Naive thymus-derived CD4-positive, alpha-beta T cell (primary cell): ENCODE data around the gene CAP1. TPM values are rescaled to one million over a fixed set of nuclear protein-coding genes. Genes with fewer than 3 reads are reported as not detected.

ENCODE experiments used
- ATAC-seq: fragments of 150-1000 bp; cut with Tn5 transposase; 2 replicates; pipeline ENCODE4 v1.10.0; 2021; ENCODE audit warnings: mild to moderate bottlenecking, moderate library complexity
- CTCF ChIA-PET: fragments of 350-600 bp; sonication (Branson Sonifier 250); formaldehyde crosslinking; loops from one replicate; lab custom pipeline; 2021; ENCODE audit warnings: antibody characterized with exemption; lab: Charles Lee
- POLR2A ChIA-PET: fragments of 350-600 bp; sonication (Branson Sonifier 250); formaldehyde crosslinking; loops from one replicate; lab custom pipeline; 2021; ENCODE audit warnings: antibody characterized with exemption, inconsistent platforms; lab: Charles Lee
- DNase-seq, 9 donors: peaks; one replicate each; pipeline versions ENCODE4 v3.0.0 to v3.0.0-alpha.2; 2020 to 2022; ENCODE audit warnings: mixed read lengths in 1 of 9
- H3K27ac ChIP-seq: one replicate; pipeline ENCODE4 v1.7.0; 2013; ENCODE audit warnings: mild to moderate bottlenecking, low read depth, low read length, moderate library complexity
- H3K27me3 ChIP-seq, 2 donors: one replicate each; pipeline ENCODE4 v1.7.0; 2013; ENCODE audit warnings: low read length in 2 of 2, mild to moderate bottlenecking in 2 of 2, moderate library complexity in 2 of 2; ENCODE audit not compliant: control insufficient read depth in 2 of 2, insufficient read depth in 2 of 2
- H3K36me3 ChIP-seq, 3 experiments: 1 replicate in 2 of 3; 2 replicates in 1 of 3; pipeline ENCODE4 v1.7.0; 2013; ENCODE audit warnings: low read length in 3 of 3, mild to moderate bottlenecking in 3 of 3, moderate library complexity in 1 of 3; ENCODE audit not compliant: insufficient read depth in 3 of 3, control insufficient read depth in 2 of 3
- H3K4me1 ChIP-seq, 2 donors: one replicate each; pipeline ENCODE4 v1.7.0; 2013; ENCODE audit warnings: low read length in 2 of 2, mild to moderate bottlenecking in 2 of 2, moderate library complexity in 1 of 2; ENCODE audit not compliant: control insufficient read depth in 2 of 2, insufficient read depth in 2 of 2
- H3K4me3 ChIP-seq: 2 replicates; pipeline ENCODE4 v1.7.0; 2013; ENCODE audit warnings: mild to moderate bottlenecking, low read length
- H3K9me3 ChIP-seq, 3 experiments: 1 replicate in 2 of 3; 2 replicates in 1 of 3; pipeline ENCODE4 v1.7.0; 2013; ENCODE audit warnings: low read length in 3 of 3; ENCODE audit not compliant: control insufficient read depth in 2 of 3
- H3K27ac Mint-ChIP-seq, 9 donors: one replicate each; pipeline ENCODE4 v1.8.0; 2020 to 2022; ENCODE audit warnings: mixed read lengths in 9 of 9, mild to moderate bottlenecking in 8 of 9, moderate library complexity in 5 of 9, inconsistent platforms in 2 of 9
- H3K27me3 Mint-ChIP-seq, 5 donors: one replicate each; pipeline ENCODE4 v1.8.0; 2021 to 2022; ENCODE audit warnings: mixed read lengths in 5 of 5, mild to moderate bottlenecking in 1 of 5
- H3K36me3 Mint-ChIP-seq, 5 donors: one replicate each; pipeline ENCODE4 v1.8.0; 2020 to 2022; ENCODE audit warnings: mixed read lengths in 5 of 5, mild to moderate bottlenecking in 3 of 5, inconsistent platforms in 1 of 5
- H3K4me1 Mint-ChIP-seq, 7 donors: one replicate each; pipeline ENCODE4 v1.8.0; 2020 to 2022; ENCODE audit warnings: mixed read lengths in 7 of 7, mild to moderate bottlenecking in 3 of 7, inconsistent platforms in 1 of 7
- H3K4me3 Mint-ChIP-seq, 10 donors: one replicate each; pipeline ENCODE4 v1.8.0; 2020 to 2022; ENCODE audit warnings: mild to moderate bottlenecking in 10 of 10, mixed read lengths in 10 of 10, moderate library complexity in 6 of 10, inconsistent platforms in 2 of 10
- H3K9me3 Mint-ChIP-seq, 11 donors: one replicate each; pipeline ENCODE4 v1.8.0; 2020 to 2022; ENCODE audit warnings: mixed read lengths in 11 of 11, mild to moderate bottlenecking in 4 of 11, inconsistent platforms in 1 of 11, moderate library complexity in 1 of 11
- intact Hi-C, 2 donors: fragments of 100-400 bp; cut with micrococcal nuclease; formaldehyde crosslinking; loops; one replicate each; pipeline ENCODE4 v1.15.1; 2023
- polyA plus RNA-seq, 2 donors: library from polyadenylated mRNA; unstranded; fragments of 300-500 nt; fragmentation: Illumina TruSeq; gene quantifications; one replicate each; pipeline ENCODE4 v1.2.3, GENCODE V29; 2021
- total RNA-seq, 6 experiments: library from RNA in 5 of 6; stranded (reverse) in 5 of 6; gene quantifications; 1 replicate in 5 of 6; 2 replicates in 1 of 6; pipeline ENCODE4 v1.2.3 and lab custom pipeline; 2021 to 2026

CAP1 gene
- total and polyA plus RNA-seq, 7 experiments from 2014 or later: 176 to 683 (median 378) TPM

DNA sequence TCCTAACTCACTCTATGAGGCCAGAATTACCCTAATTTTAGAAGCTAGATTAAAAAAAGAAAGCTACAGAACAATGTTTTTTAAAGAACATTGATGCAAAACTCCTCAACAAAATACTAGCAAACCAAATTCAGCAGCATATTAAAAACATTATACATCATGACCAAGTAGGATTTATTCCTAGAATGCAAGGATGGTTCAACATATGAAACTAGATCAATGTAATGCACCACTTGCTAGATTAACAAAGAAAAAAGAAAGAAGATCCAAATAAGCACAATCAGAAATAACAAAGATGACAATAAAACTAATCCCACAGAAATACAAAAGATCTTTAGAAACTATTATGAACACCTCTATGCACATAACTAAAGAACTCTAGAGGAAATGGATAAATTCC, 69.9 kb downstream of the CAP1 start:
- no peaks in the 10 kb centered on the region for H3K4me1 ChIP-seq
- Mint-ChIP-seq H3K27me3 (peaks cover 16 to 47% (median 28%) of the 10 kb centered on the region in 5 donors), H3K4me3 (no peak overlapping the region), H3K27ac (no peak overlapping the region), H3K4me1 (no peaks in the 10 kb centered on the region), H3K36me3 (peaks cover 5 to 28% (median 13%) of the 10 kb centered on the region in 5 donors), H3K9me3 (peaks cover 8 to 50% (median 25%) of the 10 kb centered on the region in 11 donors)
- intact Hi-C loops: no loop called here
- no peaks in the 10 kb centered on the region for H3K27me3 ChIP-seq
- H3K9me3 ChIP-seq: peaks cover 0 to 7% (median 0%) of the 10 kb centered on the region in 3 experiments
- ATAC-seq (no peak), DNase-seq (no peak)
- H3K27ac ChIP-seq: no peak overlapping the region
- H3K4me3 ChIP-seq: no peak overlapping the region
- H3K36me3 ChIP-seq: no peaks in the 10 kb centered on the region
- ChIA-PET CTCF (no interaction called here), POLR2A (no interaction called here)

- DNase-seq (no peak), ATAC-seq (no peak)
- POLR2A ChIA-PET: no interaction called here
- no peak overlapping the region for H3K27ac Mint-ChIP-seq
- intact Hi-C loops: no loop called here
- peaks cover 5 to 18% (median 11%) of the 10 kb centered on the region in 5 donors for H3K36me3 Mint-ChIP-seq
- peaks cover 0 to 2% of the 10 kb centered on the region in 2 donors for H3K27me3 ChIP-seq
- no peak overlapping the region for H3K27ac ChIP-seq
- peaks cover 13 to 50% (median 28%) of the 10 kb centered on the region in 5 donors for H3K27me3 Mint-ChIP-seq
- H3K4me3 Mint-ChIP-seq: no peak overlapping the region
- H3K4me3 ChIP-seq: no peak overlapping the region
- CTCF ChIA-PET: no interaction called here
- H3K36me3 ChIP-seq: no peaks in the 10 kb centered on the region
- peaks cover 5 to 39% (median 22%) of the 10 kb centered on the region in 11 donors for H3K9me3 Mint-ChIP-seq
- H3K4me1 ChIP-seq: no peaks in the 10 kb centered on the region
- H3K9me3 ChIP-seq: peaks cover 0 to 7% (median 0%) of the 10 kb centered on the region in 3 experiments
- H3K4me1 Mint-ChIP-seq: no peaks in the 10 kb centered on the region
Observed at GRCh38 chr1:40114400-40114799, 73.9 kb downstream of the CAP1 start.

DNA sequence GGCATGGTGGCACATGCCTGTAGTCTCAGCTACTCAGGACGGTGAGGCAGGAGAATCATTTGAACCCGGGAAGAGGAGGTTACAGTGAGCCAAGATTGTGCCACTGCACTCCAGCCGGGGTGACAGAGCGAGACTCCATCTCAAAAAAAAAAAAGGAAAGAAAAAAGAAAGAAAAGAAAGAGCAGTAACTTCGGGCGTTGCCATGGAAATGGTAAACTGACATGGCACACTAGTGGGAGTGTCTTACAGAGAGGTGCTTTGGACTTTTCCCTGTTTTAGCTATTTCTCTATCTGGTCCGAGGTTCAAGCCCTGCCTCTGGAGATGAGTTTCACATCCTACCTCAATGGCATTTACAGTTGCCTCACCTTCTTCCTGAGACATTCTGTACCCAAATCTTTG, 79.6 kb downstream of the CAP1 start:
- ATAC-seq (no peak), DNase-seq (no peak)
- peaks cover 0 to 1% (median 0%) of the 10 kb centered on the region in 11 donors for H3K9me3 Mint-ChIP-seq
- no peak overlapping the region for H3K27ac Mint-ChIP-seq
- no peak overlapping the region for H3K4me3 Mint-ChIP-seq
- H3K4me1 ChIP-seq: no peaks in the 10 kb centered on the region
- no peak overlapping the region for H3K27ac ChIP-seq
- no peaks in the 10 kb centered on the region for H3K36me3 ChIP-seq
- intact Hi-C loops: no loop called here
- H3K36me3 Mint-ChIP-seq: no peaks in the 10 kb centered on the region
- H3K9me3 ChIP-seq: no peaks in the 10 kb centered on the region
- peaks cover 0 to 42% (median 8%) of the 10 kb centered on the region in 5 donors for H3K27me3 Mint-ChIP-seq
- CTCF ChIA-PET: no interaction called here
- peaks cover 0 to 2% of the 10 kb centered on the region in 2 donors for H3K27me3 ChIP-seq
- H3K4me3 ChIP-seq: no peak overlapping the region
- POLR2A ChIA-PET: interaction anchor here (0.6 kb wide), 1 partner anchor 25 kb away, joined by 3 read pairs; no protein-coding TSS in a partner anchor
- H3K4me1 Mint-ChIP-seq: no peaks in the 10 kb centered on the region

Other genes with a start within 250 kb of the CAP1 start
- 10 to 100 TPM; 12.4 to 21.7 (median 19.5) TPM for gene TRIT1, start 157.2 kb upstream of the CAP1 start, total RNA-seq
- gene TRIT1, start 157.2 kb upstream of the CAP1 start, polyA plus RNA-seq: 10 to 100 TPM in 1 of 2 donors, 1 to 10 TPM in 1; 8.2 to 14.5 TPM
- 1 to 10 TPM in 2 of 5 experiments, under 1 TPM in 2, not detected in 1; 0.30 to 8.1 (median 0.83) TPM for gene MYCL, start 138.8 kb upstream of the CAP1 start, total RNA-seq
- under 1 TPM in 1 of 2 donors, not detected in 1; 0.05 TPM for gene MYCL, start 138.8 kb upstream of the CAP1 start, polyA plus RNA-seq
- gene MFSD2A, start 85.6 kb upstream of the CAP1 start, total RNA-seq: 1 to 10 TPM in 4 of 5 experiments, under 1 TPM in 1; 0.70 to 8.7 (median 4.4) TPM
- gene MFSD2A, start 85.6 kb upstream of the CAP1 start, polyA plus RNA-seq: under 1 TPM; 0.14 to 0.43 TPM
- 100 to 1,000 TPM in 2 of 5 experiments, 10 to 100 TPM in 3; 51.8 to 114 (median 62.6) TPM for gene PPT1, start 56.5 kb downstream of the CAP1 start, total RNA-seq
- gene PPT1, start 56.5 kb downstream of the CAP1 start, polyA plus RNA-seq: 100 to 1,000 TPM; 240 to 264 TPM
- 10 to 100 TPM; 20.9 to 28.6 (median 24.7) TPM for gene RLF, start 120.7 kb downstream of the CAP1 start, total RNA-seq
- gene RLF, start 120.7 kb downstream of the CAP1 start, polyA plus RNA-seq: 10 to 100 TPM in 1 of 2 donors, 1 to 10 TPM in 1; 9.9 to 13.0 TPM
- not detected for gene TMCO2, start 207.2 kb downstream of the CAP1 start, total RNA-seq
- not detected for gene TMCO2, start 207.2 kb downstream of the CAP1 start, polyA plus RNA-seq
- 10 to 100 TPM in 4 of 5 experiments, 1 to 10 TPM in 1; 9.5 to 31.0 (median 14.1) TPM for gene ZMPSTE24, start 217.5 kb downstream of the CAP1 start, total RNA-seq
- gene ZMPSTE24, start 217.5 kb downstream of the CAP1 start, polyA plus RNA-seq: 10 to 100 TPM; 14.5 to 19.2 TPM